HG02571 (cell line): Measurements from ENCODE around the gene LRCOL1.

Experiments used
- ATAC-seq: cut with Tn5 transposase; IDR thresholded peaks from one replicate; pipeline ENCODE4 v1.9.1; 2021; ENCODE audit warnings: mild to moderate bottlenecking, moderate library complexity; ENCODE audit not compliant: unreplicated experiment

Gene LRCOL1

DNA sequence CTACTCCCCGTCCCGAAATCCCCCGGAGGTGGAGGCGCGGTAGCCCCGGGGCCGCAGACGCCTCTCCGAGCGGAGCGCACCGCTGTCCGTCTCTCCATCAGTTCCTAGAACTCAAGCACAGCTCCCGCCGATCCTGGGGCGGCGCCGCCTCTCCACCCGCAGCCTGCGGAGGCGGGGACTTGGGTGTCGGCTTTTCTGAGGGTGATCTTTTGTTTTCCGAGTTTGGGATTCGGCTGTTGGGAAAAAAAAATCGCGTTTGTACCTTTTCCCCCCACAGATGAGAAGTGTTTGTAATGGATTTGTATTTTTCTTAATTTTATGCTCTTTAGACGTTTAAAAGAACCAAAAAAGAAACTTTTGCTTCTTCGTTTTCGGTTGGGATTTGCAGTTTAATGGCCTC, 26.6 kb downstream of the LRCOL1 start:
- no peak for ATAC-seq

DNA sequence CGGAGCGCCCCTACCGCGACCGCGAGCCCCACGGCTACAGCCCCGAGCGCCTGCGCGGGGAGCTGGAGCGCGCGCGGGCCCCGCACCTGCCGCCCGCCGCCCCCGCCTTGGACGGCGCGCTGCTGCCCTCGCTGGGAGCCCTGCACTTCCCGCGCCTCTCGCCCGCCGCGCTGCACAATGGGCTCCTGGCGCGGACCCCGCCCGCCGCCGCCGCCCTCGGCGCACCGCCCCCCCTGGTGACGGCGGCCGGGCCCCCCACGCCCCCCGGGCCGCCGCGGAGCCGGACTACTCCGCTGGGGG, 27.0 kb downstream of the LRCOL1 start:
- no peak for ATAC-seq

DNA sequence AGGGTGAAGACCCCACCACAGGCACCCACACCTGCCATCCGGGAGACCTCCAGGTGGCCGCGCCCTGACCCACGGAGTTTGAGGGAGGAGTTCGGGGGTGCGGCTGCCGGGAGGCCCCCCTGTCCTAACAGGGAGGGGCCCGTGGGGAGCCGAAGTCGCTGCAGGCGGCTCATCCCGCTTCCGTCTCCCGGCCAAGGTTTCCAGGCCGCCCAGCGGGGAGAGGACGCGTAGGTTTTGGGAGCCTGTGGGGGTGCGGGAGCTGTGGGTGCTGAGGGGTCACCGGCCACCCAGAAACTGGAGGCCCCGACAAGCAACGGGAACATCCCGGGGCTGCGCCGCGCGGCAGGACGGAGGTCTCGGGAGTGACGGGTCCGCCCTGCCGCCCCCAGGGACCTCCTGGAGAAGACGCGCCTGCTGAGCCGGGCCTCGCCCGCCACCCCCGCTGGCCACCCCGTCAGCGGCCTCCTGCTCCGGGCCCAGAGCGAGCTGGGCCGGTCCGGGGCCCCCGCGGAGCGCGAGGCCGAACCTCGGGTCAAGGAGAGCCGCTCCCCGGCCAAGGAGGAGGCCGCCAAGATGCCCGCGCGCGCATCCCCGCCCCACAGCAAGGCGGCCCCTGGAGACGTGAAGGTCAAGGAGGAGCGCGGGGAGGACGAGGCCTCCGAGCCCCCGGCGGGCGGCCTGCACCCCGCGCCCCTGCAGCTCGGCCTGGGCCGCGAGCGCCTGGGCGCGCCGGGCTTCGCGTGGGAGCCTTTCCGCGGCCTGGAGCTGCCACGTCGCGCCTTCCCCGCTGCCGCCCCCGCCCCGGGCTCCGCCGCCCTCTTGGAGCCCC, 27.6 kb downstream of the LRCOL1 start:
- no peak for ATAC-seq

DNA sequence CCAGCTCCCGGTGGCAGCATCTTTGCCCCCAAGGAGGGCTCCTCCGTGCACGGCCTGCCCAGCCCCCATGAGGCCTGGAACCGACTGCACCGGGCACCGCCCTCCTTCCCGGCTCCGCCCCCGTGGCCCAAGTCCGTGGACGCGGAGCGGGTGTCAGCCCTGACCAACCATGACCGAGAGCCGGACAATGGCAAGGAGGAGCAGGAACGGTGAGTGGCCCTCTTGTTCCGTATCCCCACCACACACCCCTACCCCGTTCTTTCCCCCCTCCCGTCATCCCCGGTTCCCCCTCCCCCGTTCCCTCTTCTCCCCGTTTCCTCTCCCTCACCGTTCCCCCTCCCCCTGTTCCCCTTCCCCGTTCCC, 28.3 kb downstream of the LRCOL1 start:
- ATAC-seq, result no peak

DNA sequence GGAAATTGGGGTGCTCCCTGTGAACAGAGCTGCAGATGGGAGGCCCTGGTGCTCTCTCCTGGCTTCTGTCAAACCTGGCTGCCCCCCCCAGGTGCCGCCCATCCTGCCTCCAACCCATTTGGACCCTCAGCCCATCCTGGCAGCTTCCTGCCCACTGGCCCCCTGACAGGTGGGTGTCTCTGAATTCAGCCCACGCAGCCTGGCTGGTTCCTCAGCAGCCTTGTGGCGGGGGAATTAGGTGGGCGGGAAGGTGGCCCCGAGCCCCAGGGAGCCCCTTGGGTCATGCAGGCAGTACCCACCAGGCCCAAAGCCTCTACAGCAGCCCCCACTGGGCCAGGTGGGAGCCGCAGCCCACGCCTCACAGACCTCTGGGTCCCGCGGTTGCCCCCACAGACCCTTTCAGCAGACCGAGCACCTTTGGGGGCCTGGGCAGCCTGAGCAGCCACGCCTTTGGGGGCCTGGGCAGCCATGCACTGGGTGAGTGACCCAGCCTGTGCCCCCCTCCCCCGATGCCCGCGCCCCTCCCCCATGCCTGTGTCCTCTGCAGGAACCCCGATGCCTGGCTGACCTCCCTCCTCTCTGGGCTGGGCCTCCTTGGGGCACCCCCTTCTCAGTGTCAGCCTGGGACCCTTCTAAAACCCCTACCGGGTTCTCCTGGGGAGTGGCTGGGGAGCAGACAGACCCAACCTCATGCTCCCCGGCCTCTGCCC, 28.9 kb downstream of the LRCOL1 start:
- no peak for ATAC-seq

DNA sequence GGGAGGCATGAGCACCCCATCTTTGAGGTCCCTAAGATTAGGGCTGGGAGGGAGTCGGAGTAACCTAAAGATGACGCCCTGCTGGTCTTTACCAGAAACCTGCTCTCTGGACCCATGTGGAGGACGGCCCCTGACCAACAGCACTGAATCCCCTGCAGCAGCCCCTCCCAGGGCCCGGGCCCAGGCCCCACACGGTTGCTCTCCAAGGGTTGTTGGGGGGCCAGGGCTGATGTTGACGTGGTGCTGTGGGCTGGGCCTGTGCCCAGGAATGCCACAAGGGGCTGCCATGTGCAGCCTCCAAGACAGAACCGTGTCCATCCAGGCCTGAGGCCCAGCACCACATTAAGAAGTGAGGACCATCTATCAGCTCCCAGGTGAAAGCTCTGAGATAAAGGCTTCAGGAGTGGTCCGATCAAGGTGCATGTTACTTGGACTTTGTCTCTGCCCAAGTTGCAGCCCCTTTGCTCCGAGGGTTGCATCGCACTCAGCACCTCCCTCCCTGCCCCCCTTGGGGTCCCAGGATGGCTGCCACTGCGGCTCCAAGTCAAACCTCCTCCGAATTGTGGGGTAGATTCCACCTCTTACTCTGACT, 29.6 kb downstream of the LRCOL1 start:
- ATAC-seq, result no peak

DNA sequence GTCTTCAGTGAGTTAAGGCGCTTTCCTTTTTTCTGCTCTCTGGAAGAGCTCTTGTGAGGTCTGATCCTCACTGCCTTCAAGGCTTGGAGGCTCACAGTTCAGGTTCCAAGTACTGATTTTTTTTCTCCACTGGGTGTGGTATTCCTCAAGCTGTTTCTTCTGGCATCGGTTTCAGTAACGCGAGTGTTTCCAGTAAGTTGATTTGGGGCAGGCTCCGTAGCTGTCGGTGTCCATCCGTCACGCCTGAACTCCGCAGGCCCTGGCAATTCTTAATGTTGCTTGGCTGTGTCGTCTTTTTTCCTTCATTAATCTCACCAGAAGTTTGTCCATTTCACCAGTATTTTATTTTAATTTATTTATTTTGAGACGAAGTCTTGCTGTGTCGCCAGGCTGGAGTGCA, 30.6 kb downstream of the LRCOL1 start:
- ATAC-seq, result no peak

DNA sequence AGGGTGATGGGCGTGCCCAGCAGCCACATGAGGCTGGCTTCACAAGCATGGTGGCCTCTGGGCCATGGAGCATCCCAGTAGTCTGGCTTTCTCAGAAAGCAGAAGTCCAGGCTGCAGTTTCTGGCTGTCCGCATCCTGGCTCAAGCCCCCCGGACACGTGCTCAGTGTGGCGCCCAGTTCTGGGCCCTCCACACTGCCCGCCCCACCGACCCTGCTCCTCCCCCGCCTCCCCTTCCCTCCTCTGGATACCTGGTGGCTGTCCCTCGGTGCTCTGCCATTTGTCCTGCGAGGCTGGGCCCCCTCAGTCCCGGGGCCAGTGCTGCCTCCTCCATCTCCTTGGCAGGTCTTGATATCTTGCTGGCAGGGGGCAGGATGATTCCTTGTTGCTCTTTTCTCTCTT, 31.6 kb downstream of the LRCOL1 start:
- no peak for ATAC-seq

DNA sequence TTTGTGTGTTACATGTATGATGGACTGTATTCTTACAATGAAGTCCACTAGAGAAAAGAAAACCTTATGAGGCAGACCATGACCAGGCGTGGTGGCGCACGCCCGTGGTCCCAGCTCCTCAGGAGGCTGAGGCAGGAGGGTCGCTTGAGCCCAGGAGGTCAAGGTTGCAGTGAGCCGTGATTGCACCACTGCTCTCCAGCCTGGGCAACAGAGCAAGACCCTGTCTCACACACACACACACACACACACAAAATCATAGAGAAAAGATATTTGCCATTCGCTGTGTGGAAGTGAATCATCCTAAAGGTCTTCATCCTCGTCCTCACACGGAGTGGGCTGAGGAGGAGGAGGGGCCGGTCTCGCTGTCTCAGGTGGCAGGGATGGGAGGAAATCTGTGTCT, 32.3 kb downstream of the LRCOL1 start:
- no peak for ATAC-seq

DNA sequence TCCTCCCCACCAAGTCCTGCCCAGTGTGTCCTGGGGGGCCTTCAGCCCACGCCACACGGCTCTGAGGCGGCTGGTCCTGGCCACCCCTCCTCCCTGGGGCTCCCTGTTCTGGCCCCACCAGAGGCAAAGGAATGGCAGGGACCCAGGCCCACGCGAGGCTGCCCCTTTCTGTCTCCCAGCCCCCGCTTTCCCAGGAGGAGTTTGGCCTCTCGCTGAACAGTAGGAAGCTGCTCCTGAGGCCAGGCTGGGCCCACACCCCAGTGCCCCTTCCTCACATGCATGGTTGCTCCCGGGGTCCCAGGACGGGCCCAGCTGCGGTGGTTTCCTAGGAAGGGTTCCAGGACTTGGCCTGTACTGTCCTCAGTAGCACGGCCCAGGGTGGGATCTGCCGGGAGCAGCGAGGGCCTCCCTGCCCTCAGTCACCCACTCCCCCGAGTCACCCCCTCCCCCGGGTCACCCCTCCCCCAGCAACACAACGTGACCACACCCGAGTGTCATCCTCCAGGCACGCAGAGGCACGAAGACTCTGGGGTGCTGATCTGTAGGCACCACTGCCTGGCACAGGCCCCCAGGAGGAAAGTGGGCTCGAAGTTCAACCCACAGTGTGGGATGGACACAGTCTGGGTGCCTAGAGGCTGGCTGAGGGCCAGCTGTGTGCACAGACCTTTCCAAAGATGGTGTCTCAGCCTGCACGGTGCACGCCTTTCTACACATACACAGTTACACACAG, 33.0 kb downstream of the LRCOL1 start:
- no peak for ATAC-seq

DNA sequence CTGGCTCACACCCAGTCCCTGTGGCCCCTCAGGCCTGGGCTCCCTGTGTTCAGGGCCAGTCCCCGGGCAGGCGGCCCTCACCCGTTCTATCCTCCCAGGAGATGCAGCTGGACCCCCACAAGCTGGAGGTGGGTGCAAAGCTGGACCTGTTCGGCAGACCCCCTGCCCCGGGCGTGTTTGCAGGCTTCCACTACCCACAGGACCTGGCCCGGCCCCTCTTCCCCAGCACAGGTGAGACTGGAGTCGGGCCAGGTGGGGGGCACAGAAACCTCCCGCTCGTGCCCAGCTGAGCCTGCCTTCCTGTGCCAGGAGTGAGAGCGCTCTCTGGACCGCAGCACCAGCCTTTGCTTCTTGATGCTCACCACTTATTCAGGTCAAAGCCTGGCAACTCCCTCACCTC, 33.7 kb downstream of the LRCOL1 start:
- no peak for ATAC-seq

DNA sequence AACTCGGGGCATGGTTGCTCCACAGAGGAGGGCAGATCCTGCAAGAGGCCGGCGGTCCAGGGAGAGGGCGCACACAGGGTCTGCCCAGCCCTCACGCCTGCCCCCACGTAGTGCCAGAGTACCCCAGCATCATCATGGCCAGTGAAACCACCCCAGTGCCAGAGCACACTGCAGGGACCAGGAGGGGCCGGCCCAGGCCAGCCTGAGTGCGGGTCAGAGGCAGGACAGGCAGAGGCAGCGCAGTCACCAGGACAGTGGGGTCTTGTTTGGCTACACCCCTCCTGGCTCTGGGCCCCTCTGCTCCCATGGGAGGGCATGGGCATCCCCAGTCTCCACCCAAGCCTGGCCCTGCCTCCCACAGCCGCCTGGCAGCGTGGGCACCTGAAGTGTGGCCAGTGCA, 34.7 kb downstream of the LRCOL1 start:
- ATAC-seq, result no peak

DNA sequence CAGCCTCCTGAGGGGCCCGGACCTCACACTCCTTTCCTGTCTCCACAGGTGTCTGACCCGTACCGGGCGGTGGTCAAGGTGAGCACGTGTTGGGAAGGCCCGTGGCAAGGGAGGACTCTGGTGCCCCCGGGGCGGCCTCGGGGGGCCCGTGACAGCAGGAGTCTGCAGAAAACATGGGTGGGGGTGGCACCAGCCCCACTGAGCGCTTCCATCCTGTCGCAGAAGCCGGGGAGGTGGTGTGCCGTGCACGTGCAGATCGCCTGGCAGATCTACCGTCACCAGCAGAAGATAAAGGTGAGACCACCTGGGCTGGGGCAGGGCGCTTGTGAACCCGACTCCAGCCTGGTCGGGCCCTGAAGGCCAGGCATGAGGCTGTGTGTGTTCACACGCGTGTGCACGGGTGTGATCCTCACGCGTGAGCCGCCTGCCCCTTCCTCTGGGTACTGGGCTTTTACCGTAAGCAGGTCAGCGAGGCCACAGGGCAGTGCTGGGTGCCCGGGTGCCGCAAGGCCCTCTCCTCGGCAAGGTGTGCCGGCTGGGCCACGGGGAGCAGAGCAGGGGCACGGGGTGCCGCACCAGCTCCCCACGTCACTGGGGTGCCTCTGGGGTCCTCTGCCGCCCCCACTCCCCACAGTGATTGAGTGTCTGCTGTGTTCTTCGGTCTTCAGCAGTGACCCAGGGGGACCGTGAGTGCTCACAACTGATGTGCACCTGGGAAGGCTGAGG, 35.9 kb downstream of the LRCOL1 start:
- no peak for ATAC-seq

DNA sequence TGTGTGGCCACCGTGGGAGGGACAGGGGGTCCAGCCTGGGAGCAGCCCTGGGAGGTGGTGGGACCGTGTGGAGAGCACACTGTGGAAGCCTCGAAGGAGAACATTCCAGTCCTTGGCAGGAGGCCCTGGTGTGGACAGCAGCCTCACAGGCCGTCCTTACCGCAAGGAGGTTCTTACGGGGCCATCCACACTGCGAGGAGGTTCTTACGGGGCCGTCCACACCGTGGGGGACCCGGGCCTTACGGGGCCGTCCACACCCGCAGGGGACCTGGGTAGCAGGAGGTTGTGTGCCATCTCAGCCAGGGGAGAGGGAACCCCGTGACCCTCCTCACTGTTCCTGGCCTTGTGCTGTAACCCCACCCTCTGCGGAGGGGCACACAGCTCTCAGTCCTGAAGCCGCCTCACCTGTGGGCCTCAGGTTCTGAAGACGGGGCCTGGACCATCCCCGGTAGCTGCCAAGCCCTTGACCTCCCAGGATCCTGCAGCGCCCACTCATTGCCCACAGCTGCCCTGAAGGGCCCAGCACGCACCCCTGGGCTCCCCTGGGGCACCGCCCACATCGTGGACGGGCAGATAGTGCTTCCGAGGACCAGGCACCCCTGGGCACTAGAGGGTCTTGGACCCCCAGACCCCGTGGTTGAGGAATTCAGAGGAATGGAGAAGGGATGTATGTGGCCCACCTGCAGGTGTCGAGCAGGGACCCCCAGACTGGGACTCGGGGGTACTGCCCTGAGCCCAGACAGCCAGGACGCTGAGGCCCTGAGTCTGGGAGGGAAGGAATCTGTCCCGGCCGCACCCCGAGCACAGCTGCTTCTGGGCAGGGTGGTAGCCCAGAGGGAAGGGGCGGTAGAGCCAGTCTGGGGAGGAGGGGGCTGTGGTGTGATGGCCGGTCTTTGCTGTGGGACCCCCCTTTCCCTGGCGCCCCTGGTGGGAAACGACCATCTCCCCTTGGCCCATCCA, 37.3 kb downstream of the LRCOL1 start:
- no peak for ATAC-seq

DNA sequence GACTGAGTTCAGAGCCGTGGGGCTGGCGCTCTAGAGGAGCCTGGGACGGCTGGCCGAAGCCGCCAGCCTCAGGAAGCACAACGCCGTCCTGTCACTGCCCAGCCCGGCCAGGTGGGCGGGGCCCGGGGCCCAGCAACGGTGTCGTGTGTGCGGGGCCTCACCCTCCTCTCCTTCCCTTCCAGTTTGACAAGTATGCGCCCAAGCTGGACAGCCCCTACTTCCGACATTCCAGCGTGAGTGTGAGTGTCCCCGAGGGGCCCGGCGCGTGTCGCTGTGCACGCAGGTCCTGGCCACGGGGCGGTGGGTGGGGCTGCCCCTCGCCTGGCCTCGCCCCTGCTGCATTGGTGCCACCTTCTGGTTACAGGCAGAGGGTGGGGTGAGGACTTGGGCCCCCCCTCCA, 38.3 kb downstream of the LRCOL1 start:
- no peak for ATAC-seq

DNA sequence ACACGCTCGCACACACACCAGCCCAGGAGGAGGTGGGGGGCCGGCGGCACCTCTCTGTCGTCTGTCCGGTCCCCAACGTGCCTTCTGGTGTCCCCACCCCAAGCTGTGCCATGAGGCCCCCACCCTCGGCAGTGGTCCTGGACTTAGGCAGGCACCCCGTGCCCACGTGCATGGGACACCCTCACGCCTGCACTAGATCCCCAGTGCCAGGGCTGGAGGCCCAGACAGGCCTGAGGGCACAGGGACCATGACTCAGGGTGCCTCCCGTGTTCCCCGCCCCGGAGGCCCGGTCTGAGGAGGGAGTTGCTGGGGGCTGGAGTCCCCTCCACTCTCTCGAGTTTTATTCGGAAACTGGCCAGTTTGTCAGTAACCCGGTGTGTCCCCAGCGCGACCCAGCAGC, 38.8 kb downstream of the LRCOL1 start:
- ATAC-seq, result no peak

DNA sequence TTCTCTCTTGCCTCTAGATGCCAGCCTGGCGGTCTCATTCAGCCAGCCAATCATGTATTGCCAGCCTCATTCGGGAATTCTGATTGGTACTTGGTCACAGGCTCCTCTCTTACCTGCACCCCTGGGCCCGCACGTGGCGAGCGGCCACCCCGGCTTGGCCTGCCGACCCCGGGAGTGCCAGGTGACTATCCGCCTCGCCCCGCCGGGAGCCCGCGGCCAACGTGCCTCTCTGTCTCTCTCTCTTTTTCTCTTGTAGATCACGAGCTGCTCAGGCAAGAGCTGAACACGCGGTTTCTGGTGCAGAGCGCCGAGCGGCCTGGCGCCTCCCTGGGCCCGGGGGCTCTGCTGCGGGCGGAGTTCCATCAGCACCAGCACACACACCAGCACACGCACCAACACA, 39.3 kb downstream of the LRCOL1 start:
- no peak for ATAC-seq

DNA sequence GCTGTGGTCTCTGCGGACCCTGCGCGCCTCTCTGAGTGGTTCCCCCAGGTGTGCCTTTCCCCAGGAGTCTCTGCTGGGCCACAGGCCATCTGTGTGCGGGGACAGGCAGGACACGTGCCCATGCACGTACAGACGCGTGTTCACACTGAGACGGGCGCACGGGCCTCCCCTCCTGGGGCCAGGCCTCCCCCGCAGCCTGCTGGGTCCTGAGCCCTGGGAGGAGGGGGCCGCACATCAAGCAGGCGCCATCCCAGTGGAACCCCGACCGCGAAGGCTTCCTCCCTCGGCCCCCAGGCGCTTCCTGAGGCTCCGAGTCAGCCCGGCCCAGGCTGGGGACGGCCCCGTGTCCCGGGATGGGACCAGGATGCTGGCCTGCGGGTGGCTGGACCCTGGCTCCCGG, 39.7 kb downstream of the LRCOL1 start:
- ATAC-seq, result no peak

DNA sequence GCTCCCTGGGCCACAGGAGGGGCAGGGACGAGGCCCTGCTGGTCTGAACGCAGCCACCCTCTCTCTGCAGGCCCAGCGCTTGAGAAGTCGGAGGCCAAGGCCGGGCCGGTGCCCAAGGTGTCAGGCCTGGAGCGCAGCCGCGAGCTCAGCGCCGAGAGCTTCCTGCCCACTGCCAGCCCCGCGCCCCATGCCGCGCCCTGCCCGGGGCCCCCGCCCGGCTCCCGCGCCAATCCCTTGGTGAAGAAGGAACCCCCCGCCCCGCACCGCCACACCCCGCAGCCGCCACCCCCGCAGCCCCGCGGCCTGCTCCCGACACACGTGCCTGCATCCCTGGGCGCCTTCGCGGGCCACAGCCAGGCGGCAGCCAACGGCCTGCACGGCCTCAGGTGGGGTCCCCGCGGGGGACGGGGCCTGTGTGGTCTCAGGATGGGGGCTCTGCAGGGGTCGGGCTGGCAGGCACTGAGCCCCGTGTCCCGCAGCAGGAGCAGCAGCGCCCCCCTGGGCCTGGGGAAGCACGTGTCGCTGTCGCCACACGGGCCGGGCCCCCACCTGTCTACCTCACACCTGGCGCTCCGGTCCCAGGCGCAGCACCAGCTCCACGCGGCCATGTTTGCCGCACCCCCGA, 40.4 kb downstream of the LRCOL1 start:
- ATAC-seq, result no peak
